LNCaP clone FGC (cell line): ENCODE measurements around the gene SAMD4B.

Source experiments
- DNase-seq: peaks from one replicate; pipeline ENCODE4 v3.0.0-alpha.2; 2011; ENCODE audit warnings: low read depth
- H3K4me3 ChIP-seq: 2 replicates; pipeline ENCODE4 v1.5.1; 2011; ENCODE audit warnings: mild to moderate bottlenecking, low read depth, low read length, control low read depth
- CTCF ChIP-seq: IDR thresholded peaks from 2 replicates; pipeline ENCODE4 v1.5.1; 2012; ENCODE audit warnings: mild to moderate bottlenecking; ENCODE audit not compliant: control insufficient read depth, insufficient read depth; ENCODE audit errors: extremely low read depth

SAMD4B gene

GRCh38 chr19:39434123-39435076, 92.2 kb downstream of the SAMD4B start:
- H3K4me3 ChIP-seq: peak overlapping the region; percentile 89
- no peak for DNase-seq
- no peak for TF ChIP-seq CTCF
